DLD1 (cell line): ENCODE results near the gene DCXR.
"Not testable (repeated sequence)": the region's sequence is repeated elsewhere in the genome, so short reads cannot be mapped to it uniquely, and the experiment has no call there.

Source experiments
- in situ Hi-C: cut with HindIII; loops from 2 replicates; pipeline ENCODE4 v1.10.0; 2017; ENCODE audit warnings: low sequenced_read_pairs

Gene DCXR

DNA sequence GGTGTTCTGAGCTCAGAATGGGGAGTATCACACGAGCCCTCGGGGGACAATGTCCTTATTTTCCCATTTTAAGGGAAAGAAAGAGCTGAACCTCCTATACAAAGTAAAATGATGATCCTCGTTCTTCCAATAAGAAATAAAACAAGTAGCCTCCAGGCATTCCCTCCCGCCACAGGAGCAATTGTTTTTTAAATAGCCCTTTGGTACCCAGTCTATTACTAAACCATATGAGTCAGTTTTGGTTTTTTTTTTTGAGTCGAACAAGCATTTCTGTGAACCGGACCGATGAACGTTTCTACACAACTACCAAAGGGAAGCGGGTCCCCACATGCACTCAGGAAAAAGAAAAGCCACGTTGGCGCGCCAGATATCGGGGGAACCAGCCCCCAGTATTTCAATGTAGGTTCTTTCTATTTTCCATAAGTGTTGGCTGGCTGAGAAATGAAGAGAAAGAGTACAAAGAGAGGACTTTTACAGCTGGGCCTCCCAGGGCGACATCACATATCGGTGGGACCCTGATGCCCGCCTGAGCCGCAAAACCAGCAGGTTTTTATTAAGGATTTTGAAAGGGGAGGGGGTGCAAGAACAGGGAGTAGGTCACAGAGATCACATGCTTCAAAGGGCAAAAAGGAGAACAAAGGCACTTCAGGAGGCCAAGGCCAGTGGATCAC lies 3.8 kb upstream of the DCXR start:
- in situ Hi-C loops = no loop called here

DNA sequence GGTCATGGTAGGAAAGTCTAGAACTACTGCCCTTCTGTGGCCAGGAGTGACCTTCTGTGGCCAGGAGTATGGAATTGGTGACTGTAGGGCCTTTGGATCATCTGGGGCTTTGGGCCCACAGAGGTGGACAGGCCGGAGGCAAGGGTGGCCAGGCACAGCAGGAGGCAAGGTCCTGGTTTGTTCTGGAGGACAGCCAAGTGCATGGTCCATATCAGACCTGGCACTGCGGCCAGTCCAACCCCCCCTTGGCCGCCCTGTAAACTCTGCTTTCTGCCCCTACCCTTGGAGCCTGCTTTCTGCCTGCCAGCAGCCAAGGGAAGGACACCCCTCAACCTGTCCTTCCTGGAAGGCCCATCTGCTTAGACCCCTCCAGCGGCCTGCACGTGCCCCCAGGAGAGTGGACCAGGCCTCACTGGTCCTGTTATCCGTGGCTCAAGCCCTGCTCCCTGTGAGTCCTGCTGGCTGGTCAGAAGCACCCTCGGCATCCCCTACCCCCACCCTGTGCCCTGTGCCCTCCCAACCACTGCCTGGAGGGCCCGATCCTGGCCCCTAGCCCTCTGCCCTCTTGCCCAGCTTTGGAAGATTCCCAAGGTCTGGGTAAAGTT lies 2.3 kb upstream of the DCXR start:
- in situ Hi-C loops = no loop called here

- in situ Hi-C loops = not testable (repeated sequence)
Observed at GRCh38 chr17:82038796-82039409, 1.4 kb upstream of the DCXR start.

- in situ Hi-C loops = no loop called here
Observed at GRCh38 chr17:82037889-82038195, 345 bp upstream of the DCXR start.

DNA sequence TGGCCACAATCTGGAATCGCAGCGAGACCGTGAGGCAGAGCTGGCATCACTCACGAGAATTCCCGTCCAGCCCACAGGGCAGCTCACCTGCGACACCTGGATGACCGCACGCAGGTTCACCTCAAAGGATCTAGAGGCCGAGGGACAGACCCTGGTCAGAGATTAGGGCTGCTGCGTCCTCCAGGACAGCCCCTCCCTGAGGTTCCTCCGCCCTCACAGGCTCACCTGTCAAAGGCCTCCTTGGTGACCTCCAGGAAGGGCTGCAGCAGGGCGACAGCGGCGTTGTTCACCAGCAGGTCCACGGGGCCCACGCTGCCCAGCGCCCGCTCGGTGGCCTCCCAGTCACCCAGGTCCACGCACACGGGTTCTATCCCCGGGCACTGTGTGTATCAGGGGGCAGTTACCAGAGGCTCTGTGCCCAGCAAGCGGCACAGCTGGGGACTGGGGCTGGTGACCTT lies 834 bp downstream of the DCXR start:
- in situ Hi-C loops = no loop called here

DNA sequence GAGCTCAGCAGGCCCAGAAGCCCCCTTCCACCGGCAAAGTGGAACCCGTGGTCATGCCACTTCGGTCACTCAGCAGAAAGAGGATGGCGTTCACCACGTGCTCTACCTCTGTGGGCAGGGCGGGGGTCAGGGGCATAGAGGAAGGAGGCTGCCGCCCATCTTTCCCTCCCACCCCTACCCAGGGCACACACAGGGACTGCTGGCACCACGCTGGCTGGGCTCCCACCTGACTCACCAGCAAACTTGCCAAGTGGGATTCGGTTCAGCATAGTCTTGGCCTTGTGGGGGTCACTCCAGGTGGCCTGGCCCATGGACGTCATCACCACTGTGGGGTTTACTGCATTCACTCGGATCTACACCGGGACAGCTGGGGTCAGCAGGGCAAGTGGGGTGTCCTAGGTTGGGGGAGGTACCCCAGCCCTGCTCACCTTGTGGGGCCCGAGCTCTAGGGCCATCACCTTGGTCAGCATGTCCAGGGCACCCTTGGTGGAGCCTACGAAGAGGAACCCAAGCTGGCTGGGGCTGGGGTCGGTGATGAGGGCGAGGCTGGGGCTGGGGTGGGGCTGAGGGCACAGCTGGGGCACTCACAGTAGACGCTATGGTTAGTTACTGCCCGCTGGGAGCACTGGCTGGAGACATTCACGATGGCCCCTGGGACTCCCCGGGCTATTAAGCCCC lies 1.4 kb downstream of the DCXR start:
- in situ Hi-C loops = no loop called here

GRCh38 chr17:82035488-82035887 lies 2.0 kb downstream of the DCXR start:
- in situ Hi-C loops = no loop called here

GRCh38 chr17:82034371-82035011 lies 3.0 kb downstream of the DCXR start:
- in situ Hi-C loops = no loop called here

- in situ Hi-C loops = no loop called here
Observed at GRCh38 chr17:82033359-82034085, 4.0 kb downstream of the DCXR start.

GRCh38 chr17:82031885-82032627 lies 5.4 kb downstream of the DCXR start:
- in situ Hi-C loops = no loop called here

DNA sequence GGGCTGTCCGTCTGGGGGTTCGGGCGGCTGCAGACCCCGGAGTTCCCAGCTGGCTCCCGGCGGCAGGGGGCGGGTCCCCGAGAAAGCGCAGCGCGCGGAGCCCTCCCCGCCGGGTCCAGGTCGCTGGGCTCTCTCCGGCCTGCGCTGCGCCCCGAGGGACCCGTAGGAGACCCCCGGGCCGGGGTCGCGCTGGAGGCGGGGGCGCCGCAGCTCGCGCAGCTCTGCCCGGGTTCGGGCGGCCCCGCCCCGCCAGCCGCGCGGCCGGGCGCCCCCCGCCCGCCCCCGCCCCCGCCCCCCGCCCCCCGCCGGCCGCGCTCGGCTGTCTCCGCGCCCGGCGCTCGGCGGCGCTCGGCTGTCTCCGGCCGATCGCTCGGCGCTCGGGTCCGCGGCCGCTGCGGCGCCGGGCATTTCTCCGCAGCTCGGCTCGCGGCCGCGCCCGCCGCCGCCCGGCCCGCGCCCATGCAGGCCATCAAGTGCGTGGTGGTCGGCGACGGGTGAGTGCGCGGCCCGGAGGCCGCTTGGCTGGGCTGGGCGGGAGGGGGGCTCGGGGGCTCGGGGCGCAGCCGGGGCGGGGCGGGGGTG lies 6.1 kb downstream of the DCXR start, which contains the start of gene RAC3:
TSS of gene RAC3 (plus strand) at position 376 of the 582 bp plus-strand sequence. CDS start at position 460, 84 bp downstream.
- in situ Hi-C loops = no loop called here

- in situ Hi-C loops = no loop called here
Observed at GRCh38 chr17:82030470-82031302, 6.8 kb downstream of the DCXR start.

DNA sequence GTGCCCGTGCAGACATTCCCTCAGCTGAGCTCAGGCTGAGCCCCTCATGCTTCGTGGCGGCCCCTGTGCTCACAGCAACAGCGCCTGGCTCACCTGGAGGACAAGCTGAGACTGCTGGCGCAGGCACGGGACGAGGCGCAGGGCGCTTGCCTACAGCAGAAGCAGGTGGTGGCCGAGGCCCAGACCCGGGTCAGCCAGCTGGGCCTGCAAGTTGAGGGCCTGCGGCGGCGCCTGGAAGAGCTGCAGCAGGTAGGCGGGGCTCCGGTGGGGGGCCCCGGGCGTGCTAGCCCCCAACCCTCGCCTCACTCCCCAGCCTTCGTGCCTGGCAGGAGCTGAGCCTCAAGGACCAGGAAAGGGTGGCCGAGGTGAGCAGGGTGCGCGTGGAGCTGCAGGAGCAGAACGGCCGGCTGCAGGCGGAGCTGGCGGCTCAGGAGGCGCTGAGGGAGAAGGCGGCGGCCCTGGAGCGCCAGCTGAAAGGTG lies 7.5 kb downstream of the DCXR start:
- in situ Hi-C loops = no loop called here

DNA sequence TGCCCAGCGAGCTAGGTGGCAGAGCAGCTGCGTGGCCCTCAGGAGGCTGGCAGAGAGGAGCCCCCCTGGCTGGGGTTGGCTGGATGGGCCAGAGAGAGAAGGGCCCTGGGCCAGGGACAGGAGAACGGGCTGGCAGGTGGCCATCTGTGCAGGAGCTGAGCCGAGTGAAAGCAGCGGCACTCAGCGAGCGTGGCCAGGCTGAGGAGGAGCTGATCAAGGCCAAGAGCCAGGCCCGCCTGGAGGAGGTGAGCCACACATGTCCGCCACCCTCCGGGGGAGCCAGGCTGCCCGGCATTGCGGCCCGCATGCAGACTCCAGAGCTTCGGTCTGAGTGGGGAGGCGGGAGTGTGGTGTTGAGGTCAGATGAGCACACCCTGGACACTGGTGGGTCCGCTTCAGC lies 8.1 kb downstream of the DCXR start:
- in situ Hi-C loops = no loop called here

DNA sequence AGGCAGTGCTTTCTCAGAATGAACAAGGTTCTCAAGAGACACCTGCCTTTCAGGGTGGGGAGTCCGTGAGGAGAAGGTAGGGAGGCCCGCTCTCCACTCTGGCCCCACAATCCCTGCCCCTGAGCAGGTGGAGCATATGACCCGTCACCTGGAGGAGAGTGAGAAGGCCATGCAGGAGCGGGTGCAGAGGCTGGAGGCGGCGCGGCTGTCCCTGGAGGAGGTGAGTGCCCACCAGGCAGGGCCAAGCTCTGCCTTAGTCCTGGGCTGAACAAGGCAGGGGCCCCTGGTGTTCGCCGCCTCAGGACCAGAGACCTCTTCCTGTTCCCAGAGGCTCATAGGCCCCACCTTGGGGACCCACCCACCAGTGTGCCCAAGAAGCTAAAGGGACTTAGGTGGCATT lies 8.5 kb downstream of the DCXR start:
- in situ Hi-C loops = no loop called here

GRCh38 chr17:82028246-82028645 lies 9.3 kb downstream of the DCXR start:
- in situ Hi-C loops = no loop called here

DNA sequence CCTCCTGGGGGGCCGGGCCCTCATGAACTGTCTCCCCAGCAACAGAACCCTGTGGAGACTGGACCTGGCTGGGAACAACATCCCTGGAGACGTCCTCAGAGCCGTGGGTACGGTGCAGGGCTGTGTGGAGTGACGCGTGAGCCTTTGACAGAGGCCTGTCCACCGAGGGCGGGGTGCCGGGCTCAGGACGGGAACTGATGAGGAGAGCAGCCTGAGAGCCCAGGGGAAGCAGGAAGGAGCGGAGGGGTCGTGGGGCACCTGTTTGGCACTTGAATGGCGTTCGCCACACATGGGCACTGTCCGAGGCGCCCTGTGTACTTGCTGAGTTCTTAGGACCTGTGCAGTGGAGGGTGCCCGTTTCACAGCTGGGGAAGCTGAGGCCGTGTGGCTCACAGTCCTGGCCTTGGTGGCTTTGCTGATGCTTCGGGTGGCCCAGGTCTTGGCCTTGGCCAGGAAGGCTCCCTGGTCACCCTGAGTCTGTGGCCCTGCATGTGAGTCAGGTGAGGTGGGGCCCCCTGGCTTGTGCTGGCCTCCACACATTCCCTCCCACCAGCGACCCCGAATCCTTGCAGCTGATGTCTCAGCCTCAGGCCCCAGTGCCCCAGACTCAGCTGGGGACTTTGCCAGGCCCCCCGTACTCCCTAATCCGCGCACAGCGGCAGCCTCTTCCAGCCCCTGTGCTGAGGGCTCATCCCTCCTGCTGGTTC lies 11.9 kb downstream of the DCXR start:
- in situ Hi-C loops = no loop called here

DNA sequence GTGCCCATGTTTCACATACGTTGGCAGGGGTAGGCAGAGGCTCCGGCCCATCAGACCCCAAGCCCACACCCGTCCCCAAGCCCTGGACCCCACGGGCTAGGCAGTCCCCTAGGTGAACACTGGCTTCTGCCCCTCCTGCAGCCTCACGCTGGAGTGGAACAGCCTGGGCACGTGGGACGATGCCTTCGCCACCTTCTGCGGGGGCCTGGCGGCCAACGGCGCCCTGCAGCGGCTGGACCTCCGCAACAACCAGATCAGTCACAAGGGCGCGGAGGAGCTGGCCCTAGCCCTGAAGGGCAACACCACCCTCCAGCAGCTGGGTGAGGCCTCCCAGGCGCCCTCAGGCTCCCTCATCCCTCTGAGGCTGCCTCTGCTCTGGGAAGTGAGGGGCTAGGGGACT lies 12.6 kb downstream of the DCXR start:
- in situ Hi-C loops = no loop called here
